ENCODE measurements around the gene SCN9A. TPM values are rescaled to one million over a fixed set of nuclear protein-coding genes. Genes with fewer than 3 reads are reported as not detected.
"Not testable (repeated sequence)": the region's sequence is repeated elsewhere in the genome, so short reads cannot be mapped to it uniquely, and the experiment has no call there.

Gene SCN9A
- 0.34 and 0.56 TPM in 2 replicates for total RNA-seq

- DNase-seq = peak; percentile 41
These were observed at the start of gene SCN9A for GRCh38 chr2:166375736-166376487. SCN9A (minus strand) TSS chr2:166375944; CDS start chr2:166311756, 64,188 bp downstream.

- no peak for DNase-seq
These were observed 49.1 kb upstream of the SCN9A start for GRCh38 chr2:166424841-166425240.

DNA sequence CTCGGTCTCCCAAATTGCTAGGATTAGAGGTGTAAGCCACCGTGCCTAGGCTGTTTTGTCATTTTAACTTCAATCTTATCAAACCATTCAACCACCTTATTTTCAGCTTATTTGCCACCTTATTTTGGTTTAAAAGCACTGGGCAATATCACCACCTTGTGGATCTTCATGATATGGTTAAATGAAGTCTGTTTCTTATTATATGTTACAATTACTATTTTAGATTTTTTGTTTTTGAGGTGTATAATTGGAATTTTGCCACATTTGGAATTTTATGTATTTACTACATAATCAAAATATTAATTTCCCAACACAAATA lies 43.8 kb upstream of the SCN9A start:
- DNase-seq = peak; percentile 74

DNA sequence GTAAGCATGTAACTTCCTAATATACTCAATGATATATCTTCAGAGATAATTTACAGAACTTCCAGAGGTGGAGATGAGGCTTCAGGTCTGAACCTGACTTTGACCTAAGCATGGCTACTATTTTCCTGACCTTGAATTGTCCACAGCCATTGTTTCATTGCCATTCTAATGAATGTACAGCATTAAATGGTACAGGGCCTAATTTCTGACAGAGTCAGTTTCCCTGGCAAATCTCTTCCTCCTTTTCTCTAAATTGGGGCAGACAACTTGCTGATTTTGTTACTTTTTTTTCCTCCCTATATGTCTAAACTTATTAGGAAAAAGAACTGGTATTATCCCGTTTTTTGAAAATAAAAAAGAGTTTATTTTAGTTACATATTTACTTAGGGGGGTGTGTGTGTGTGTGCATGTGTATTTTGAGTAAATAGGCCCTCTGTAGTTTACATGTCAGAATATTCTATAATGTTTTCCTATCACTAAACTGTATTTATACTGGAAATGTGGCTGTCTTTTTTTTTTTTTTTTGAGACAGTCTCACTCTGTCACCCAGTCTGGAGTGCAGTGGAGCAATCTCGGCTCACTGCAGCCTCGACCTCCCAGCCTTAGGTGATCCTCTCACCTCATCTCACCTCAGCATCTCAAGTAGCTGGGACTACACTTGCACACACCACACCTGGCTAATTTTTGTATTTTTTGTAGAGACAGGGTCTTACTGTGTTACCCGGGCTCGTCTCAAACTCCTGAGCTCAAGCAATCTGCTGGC lies 43.3 kb upstream of the SCN9A start:
- DNase-seq = no peak

GRCh38 chr2:166417669-166418068 lies 41.9 kb upstream of the SCN9A start:
- DNase-seq = peak; percentile 54

GRCh38 chr2:166413255-166413654 lies 37.5 kb upstream of the SCN9A start:
- DNase-seq = no peak

DNA sequence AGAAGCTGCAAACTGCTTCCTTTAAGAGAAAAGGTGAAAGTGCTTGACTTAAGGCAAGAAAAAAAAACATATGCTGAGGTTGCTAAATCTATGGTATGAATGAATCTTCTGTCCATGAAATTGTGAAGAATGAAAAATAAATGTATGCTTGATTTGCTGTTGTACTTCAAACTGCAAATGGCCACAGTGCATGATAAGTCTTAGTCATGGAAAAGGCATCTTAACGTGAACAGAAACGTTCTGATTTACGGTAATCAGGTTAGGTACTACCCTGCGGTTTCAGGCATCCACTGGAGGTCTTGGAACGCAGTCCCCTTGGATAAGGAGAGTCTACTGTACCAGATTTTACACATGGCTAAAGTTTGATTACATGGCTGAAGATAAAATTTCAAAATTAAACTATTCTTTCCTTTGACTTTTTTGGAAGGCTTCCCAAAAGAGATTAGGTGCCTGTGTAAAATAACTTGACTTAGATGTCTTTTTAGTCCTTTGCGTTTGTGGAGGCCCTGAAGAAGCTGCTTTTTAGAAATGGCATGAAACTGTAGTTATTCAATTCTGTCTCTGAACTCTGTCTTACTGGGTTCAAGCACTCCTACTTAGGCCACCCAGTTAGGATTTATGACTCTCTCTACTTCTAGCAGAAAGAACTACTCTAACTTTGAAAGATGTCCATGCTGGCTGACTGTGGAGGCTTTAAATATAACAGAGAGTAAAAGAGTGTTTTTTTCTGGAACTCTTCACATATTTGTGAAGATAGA lies 35.9 kb upstream of the SCN9A start:
- DNase-seq = no peak

GRCh38 chr2:166410828-166411472 lies 35.2 kb upstream of the SCN9A start:
- DNase-seq = peak; percentile 70

GRCh38 chr2:166407746-166408145 lies 32.0 kb upstream of the SCN9A start:
- DNase-seq = not testable (repeated sequence)

DNA sequence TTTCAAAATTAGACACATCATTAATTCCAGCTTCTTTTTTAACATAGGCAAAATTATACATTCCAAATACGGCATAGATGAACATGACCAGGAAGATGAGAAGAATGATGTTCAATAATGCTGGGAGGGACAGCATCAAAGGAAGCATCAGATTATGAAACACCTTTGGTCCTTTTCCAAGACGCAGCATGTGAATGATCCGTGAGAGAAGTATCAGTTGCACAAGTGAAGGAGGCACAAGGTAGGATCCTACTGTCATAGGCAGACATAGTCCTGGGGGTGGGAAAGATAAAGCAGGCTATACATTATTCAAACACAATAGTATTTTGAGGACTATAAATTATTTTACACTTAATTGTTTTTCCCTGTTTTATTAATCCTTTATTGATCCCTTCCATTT lies 30.6 kb upstream of the SCN9A start:
- no peak for DNase-seq

DNA sequence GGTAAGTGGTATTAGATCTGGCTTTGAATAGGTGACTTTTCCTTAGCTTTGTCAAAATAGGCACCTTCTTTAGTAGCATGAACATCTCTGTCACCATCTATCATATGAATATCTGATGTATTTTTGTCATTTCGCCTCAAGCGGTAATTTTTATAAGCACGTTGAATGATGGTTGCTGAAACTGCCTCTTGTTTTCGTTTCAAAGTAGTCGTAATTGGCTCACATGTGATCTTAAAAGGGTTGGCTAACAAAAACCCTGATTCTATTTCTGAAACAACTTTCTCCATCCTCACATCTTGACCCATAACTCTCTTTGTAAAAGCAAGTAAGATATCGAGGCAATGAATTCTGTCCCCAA lies 29.8 kb upstream of the SCN9A start:
- no peak for DNase-seq

DNA sequence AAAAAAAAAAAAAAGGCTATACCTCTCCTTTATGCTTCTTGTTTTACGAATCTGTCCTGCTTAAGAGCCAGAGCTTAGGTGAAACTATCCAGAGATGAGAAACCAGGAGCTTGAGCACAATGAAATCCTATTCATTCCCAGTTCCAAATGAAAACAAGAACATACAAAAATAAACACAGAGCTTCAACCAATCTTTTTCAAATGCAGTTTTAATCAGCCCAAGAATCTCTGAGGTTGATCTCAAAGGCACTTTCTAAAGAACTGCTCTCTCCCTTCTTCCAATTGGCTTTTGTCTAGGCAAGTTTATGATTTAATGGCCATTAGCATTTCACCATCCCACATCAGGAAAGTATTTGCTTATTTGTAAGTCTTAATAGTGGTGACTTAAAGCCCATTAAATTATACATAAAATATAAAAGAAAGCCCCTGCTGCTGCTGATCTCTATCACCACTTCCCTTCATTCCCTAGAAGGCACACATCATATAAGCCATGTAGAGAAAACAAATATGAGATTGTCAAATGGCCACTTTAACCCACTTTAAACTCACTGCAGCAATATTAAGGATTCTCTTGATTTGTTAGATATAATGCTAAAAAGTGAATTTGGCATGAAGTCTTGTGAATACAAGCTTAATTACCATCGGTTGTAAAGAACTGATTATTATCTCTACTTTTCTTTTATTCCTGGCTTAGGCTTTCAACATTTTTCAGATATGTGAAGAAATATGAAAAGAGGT lies 29.3 kb upstream of the SCN9A start:
- DNase-seq = no peak

DNA sequence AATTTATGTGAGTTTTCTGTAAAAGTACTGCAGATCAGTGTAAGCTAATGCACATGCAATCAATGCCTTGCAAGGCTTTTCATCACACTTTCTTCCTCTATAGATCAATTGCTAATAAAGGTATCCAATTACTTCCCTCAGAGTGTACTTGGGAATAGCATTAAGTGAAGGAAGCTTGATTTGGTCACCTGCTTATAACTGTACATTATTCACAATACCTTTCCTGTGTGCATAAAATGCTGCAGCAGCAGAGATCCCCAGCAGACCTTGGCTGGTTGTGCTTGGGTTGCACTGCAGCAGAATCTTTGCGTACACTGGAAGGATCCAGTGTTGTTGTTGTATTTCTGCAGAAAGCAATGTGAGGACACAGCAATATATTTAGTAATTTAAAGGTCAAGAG lies 18.5 kb upstream of the SCN9A start:
- DNase-seq = no peak

DNA sequence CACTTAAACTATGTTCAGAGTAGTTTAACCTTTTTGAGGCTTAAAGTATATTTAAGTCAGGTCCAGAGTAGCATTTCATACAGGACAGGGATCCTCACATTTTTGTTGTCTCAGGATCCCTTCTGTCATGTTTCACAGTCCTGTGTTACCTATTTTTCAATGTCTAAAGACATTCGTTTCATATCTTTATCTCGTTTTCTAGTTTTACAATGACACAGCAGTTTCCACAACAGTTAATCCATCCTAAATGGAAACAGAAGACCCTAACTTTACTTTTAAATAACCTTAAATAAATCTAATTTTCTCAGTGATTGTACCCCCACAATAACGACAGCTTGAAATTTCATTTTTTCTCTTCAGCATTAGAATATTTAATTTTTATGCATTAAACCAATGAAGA lies 17.3 kb upstream of the SCN9A start:
- no peak for DNase-seq

GRCh38 chr2:166388481-166389070 lies 12.8 kb upstream of the SCN9A start:
- DNase-seq = peak; percentile 98

- DNase-seq = no peak
These were observed 9.6 kb upstream of the SCN9A start for GRCh38 chr2:166385313-166385712.

DNA sequence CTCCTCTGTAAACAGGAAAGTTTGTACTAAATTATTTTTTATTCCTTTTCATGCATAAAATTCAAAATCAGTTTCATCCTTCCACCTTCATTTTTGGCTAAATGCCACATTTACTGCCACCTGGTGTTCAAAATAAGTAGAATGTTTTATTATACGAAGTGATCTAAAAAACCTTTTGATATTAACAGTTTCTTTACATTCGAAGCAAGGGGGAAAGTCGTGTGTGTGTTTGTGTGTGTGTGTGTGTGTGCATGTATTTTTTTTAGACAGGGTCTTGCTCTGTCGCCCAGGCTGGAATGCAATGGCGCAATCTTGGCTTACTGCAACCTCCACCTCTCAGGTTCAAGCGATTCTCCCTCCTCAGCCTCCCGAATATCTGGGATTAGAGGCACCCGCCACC lies 9.0 kb upstream of the SCN9A start:
- DNase-seq = peak; percentile 62

- no peak for DNase-seq
These were observed 6.7 kb upstream of the SCN9A start for GRCh38 chr2:166382448-166382847.

GRCh38 chr2:166380615-166381014 lies 4.9 kb upstream of the SCN9A start:
- no peak for DNase-seq

- DNase-seq = no peak
These were observed 1.1 kb upstream of the SCN9A start for GRCh38 chr2:166376873-166377272.

GRCh38 chr2:166376488-166376828 lies 714 bp upstream of the SCN9A start:
- DNase-seq = no peak

DNA sequence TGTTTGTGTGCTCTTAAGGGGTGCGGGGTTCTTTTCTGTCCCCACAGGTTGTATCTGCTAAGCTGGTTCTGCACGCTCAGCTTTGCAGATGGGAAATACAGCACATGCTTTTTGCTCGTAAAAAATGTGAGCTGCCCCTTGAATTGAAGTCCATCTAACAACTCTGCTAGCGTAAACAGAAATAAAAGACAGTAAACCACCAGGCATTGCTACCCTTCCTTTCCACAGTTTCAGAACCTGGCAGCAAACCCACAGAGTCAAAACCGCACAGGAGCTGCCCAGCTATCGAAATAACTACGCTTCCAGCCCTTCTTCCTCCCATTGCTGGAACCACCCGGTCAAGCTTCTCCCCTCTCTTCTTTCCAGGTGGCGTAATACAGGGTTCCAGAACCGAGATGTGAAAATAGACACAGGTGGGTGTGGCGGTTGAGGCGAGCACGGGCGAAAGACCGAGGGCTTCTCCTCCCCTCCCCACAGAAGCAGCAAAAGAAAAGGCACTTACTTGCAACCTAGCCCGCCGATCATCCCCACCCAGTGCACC lies 479 bp downstream of the SCN9A start:
- DNase-seq = peak; percentile 7

All from dermis blood vessel endothelial cell (primary cell).